GM12878 (cell line): ENCODE data around the gene CCDC78. TPM values are rescaled to one million over a fixed set of nuclear protein-coding genes. Genes with fewer than 3 reads are reported as not detected.

Source experiments
- ATAC-seq: fragments of 200-7000 bp; cut with Tn5 transposase; 3 replicates; pipeline ENCODE4 v1.9.1; 2020; ENCODE audit warnings: mild to moderate bottlenecking, moderate library complexity
- BruUV-seq: library from RNA; stranded (reverse); fragments of 400-500 nt; replicated peaks from 2 replicates; lab custom pipeline; 2021; lab: Mats Ljungman, UMichigan
- CTCF ChIA-PET: fragments of 300-600 bp; sonication (Branson Sonifier 250); formaldehyde crosslinking; extraction: SDS; loops from one replicate; lab custom pipeline; 2021; ENCODE audit warnings: inconsistent platforms; lab: Yijun Ruan, JAX
- POLR2A ChIA-PET: fragments of 350-600 bp; formaldehyde crosslinking; extraction: SDS; loops from one replicate; lab custom pipeline; 2021; ENCODE audit warnings: inconsistent platforms; lab: Charles Lee
- RAD21 ChIA-PET: fragments of 300-600 bp; sonication (Branson Sonifier 250); formaldehyde crosslinking; loops from one replicate; lab custom pipeline; 2023; ENCODE audit warnings: antibody characterized with exemption; ENCODE audit not compliant: unreplicated experiment; lab: Charles Lee
- SMC1A ChIA-PET: fragments of 300-600 bp; sonication (Branson Sonifier 250); formaldehyde crosslinking; loops from one replicate; lab custom pipeline; 2023; ENCODE audit not compliant: unreplicated experiment, uncharacterized antibody; lab: Charles Lee
- DNase-seq: peaks from one replicate; pipeline ENCODE4 v3.0.0-alpha.2; 2011; ENCODE audit warnings: low read depth, low spot score
- FAIRE-seq: peaks from 3 replicates; lab custom pipeline; 2011; peaks lifted over from hg19 to GRCh38; lab: Jason Lieb, UNC
- H2AFZ ChIP-seq: 2 replicates; pipeline ENCODE4 v1.6.0; 2011; ENCODE audit warnings: low read depth, low read length, control low read depth; ENCODE audit not compliant: control insufficient read depth
- H3K27ac ChIP-seq: 2 replicates; pipeline ENCODE4 v1.5.1; 2011; ENCODE audit warnings: control low read depth; ENCODE audit not compliant: control insufficient read depth, insufficient read depth
- H3K27me3 ChIP-seq, 2 experiments: replicated peaks in 1 of 2; 2 replicates each; pipeline versions ENCODE4 v1.6.0 to v1.6.1; 2011; ENCODE audit warnings: low read length in 1 of 2; ENCODE audit not compliant: control insufficient read depth in 2 of 2, insufficient read depth in 2 of 2
- H3K36me3 ChIP-seq, 2 experiments: 2 replicates each; pipeline ENCODE4 v1.5.1; 2011; ENCODE audit warnings: low read length in 1 of 2; ENCODE audit not compliant: control insufficient read depth in 2 of 2, insufficient read depth in 2 of 2
- H3K4me1 ChIP-seq: 2 replicates; pipeline ENCODE4 v1.6.1; 2011; ENCODE audit warnings: mild to moderate bottlenecking, low read length, moderate library complexity, mixed read lengths; ENCODE audit not compliant: control insufficient read depth, insufficient read depth
- H3K4me2 ChIP-seq: 2 replicates; pipeline ENCODE4 v1.6.0; 2011; ENCODE audit warnings: control low read depth; ENCODE audit not compliant: control insufficient read depth, insufficient read depth
- H3K4me3 ChIP-seq: fragments of 200-600 bp; sonication (generic); 2 replicates; pipeline ENCODE4 v1.5.1; 2016
- H3K79me2 ChIP-seq: 2 replicates; pipeline ENCODE4 v1.6.0; 2011; ENCODE audit warnings: low read length; ENCODE audit not compliant: control insufficient read depth, insufficient read depth
- H3K9ac ChIP-seq: 2 replicates; pipeline ENCODE4 v1.8.0; 2011; ENCODE audit warnings: low read length, control low read depth, mixed read lengths; ENCODE audit not compliant: control insufficient read depth, insufficient read depth
- H3K9me3 ChIP-seq: replicated peaks from 3 replicates; pipeline ENCODE4 v1.5.1; 2011; ENCODE audit warnings: mild to moderate bottlenecking, low read length; ENCODE audit not compliant: control insufficient read depth, insufficient read depth
- H4K20me1 ChIP-seq: 2 replicates; pipeline ENCODE4 v1.6.0; 2011; ENCODE audit not compliant: control insufficient read depth, insufficient read depth
- BRCA1 ChIP-seq: IDR thresholded peaks from 2 replicates; pipeline ENCODE4 v1.6.1; 2011; ENCODE audit warnings: low read depth, low read length, improper control_type of control experiment
- HDGF ChIP-seq: fragments of 450-650 bp; IDR thresholded peaks from 2 replicates; pipeline ENCODE4 v1.6.1; 2016; ENCODE audit warnings: antibody characterized with exemption
- NFYB ChIP-seq: IDR thresholded peaks from 2 replicates; pipeline ENCODE4 v1.6.1; 2011; ENCODE audit warnings: low read depth, mild to moderate bottlenecking, low read length, improper control_type of control experiment, moderate library complexity; ENCODE audit not compliant: insufficient read depth
- SMARCA5 ChIP-seq: fragments of 450-650 bp; IDR thresholded peaks from 2 replicates; pipeline ENCODE4 v1.6.1; 2017; ENCODE audit warnings: mild to moderate bottlenecking
- TBL1XR1 ChIP-seq: IDR thresholded peaks from 2 replicates; pipeline ENCODE4 v1.6.1; 2012; ENCODE audit warnings: low read depth, low read length, improper control_type of control experiment
- ZNF207 ChIP-seq: fragments of 450-650 bp; IDR thresholded peaks from 2 replicates; pipeline ENCODE4 v1.6.1; 2014; ENCODE audit warnings: antibody characterized with exemption, mild to moderate bottlenecking, borderline replicate concordance
- WGBS: methylation state at CpG from one replicate; pipeline ENCODE4 v1.1.6; 2016; ENCODE audit warnings: low lambda C conversion rate; ENCODE audit not compliant: insufficient replicate concordance, insufficient coverage; ENCODE audit errors: missing lambda C conversion rate; 5-methylcytosine and 5-hydroxymethylcytosine counted together
- in situ Hi-C: fragments of 300-500 bp; cut with MboI; formaldehyde crosslinking; loops from 9 replicates; pipeline ENCODE4 v1.14.3; 2018; ENCODE audit warnings: mixed read lengths
- intact Hi-C: fragments of 100-400 bp; cut with micrococcal nuclease; formaldehyde crosslinking; loops from one replicate; pipeline ENCODE4 v1.14.2; 2022; ENCODE audit not compliant: unreplicated experiment
- polyA plus RNA-seq, 11 experiments: library from polyadenylated mRNA; depleted of rRNA in 4 of 11; unstranded in 6 of 11; stranded (reverse) in 5 of 11; fragments of >200 nt; fragmentation: Nextera tagmentation in 4 of 11; fragmentation: Illumina TruSeq in 1 of 11; extraction: Ambion mirVana in 4 of 11; extraction: Trizol in 1 of 11; gene quantifications; 1 replicate in 1 of 11; 2 replicates in 10 of 11; pipeline versions ENCODE4 v1.2.1 to v1.2.3, GENCODE V29; 2011 to 2016; ENCODE audit warnings: inconsistent platforms in 2 of 11, missing spikeins in 2 of 11, low read depth in 1 of 11
- total RNA-seq, 4 experiments: library from RNA; depleted of rRNA in 3 of 4; stranded (reverse); fragments of >200 nt in 3 of 4; fragmentation: Illumina TruSeq in 1 of 4; extraction: Trizol in 1 of 4; gene quantifications; 2 replicates each; pipeline versions ENCODE4 v1.2.1 to v1.2.3, GENCODE V29; 2013 to 2021
- TF ChIP-seq, protein P1 (sequence below), 3 experiments: IDR thresholded peaks in 2 of 3; conservative IDR thresholded peaks in 1 of 3; 2 replicates each; pipeline ENCODE4 v1.5.1; 2011; ENCODE audit warnings: low read depth in 3 of 3, low read length in 3 of 3, mild to moderate bottlenecking in 3 of 3, control low read depth in 2 of 3, moderate library complexity in 2 of 3, inconsistent platforms in 1 of 3, mixed read lengths in 1 of 3; ENCODE audit not compliant: control insufficient read depth in 2 of 3, insufficient read depth in 1 of 3; ENCODE audit errors: extremely low read depth in 1 of 3
- TF ChIP-seq, protein P2 (sequence below): fragments of 150-350 bp; IDR thresholded peaks from 2 replicates; pipeline ENCODE4 v1.6.1; 2014; ENCODE audit warnings: mild to moderate bottlenecking, low read depth, low read length

Gene CCDC78
- total and polyA plus RNA-seq, 10 of the 15 experiments (the other 5 are each of a cell fraction or from before 2014, with no cell fraction given) = 0.10 to 26.2 (median 5.4) TPM

DNA sequence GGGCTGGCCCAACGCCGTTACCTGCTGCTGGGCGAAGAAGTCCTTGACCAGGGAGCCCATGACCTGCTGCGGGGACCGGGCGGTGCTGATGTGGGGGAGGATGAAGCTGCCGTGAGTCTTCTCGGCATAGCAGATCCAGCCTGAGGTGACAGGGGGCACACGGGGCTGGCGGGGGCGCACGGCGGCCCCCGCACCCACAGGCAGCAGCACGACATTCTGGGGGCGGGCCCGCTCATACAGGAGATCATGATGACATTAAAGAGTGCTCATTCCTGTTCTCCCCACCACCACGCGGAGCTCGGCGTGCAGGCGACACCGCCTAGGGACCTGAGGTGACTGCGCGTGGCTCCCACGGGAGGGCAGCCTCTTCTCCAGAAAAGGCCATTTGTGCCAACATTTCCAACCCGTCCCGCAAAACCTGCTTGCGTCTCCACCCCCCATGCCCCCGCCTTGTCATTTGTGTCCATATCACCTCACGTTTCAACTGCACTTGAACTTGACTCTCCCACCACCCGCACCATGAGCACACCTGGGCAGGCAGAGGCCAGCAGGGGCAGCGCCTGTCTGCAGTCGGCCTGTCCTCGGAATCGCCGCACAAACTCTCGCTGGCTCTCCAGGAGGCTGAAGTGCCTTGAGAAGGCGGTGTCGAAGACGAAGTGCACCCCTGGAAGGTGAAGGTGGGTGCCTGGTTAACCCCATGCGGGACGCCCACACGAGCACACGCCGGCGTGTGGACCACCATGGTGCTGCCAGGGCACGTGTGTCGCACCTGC is 8.2 kb upstream of the CCDC78 start:
- Histone ChIP-seq H3K4me1 (peaks cover 35% of the 10 kb centered on the region), H3K4me3 (no peak overlapping the region), H3K9me3 (no peaks in the 10 kb centered on the region), H3K9ac (no peak overlapping the region), H2AFZ (no peak overlapping the region), H3K27ac (no peak overlapping the region), H3K36me3 (peaks cover 7 to 9% of the 10 kb centered on the region in 2 experiments; a peak in 3 of 4 replicates), H4K20me1 (no peaks in the 10 kb centered on the region), H3K79me2 (peaks cover 3% of the 10 kb centered on the region), H3K4me2 (no peak overlapping the region), H3K27me3 (no peaks in the 10 kb centered on the region)
- in situ Hi-C loops (no loop called here), intact Hi-C loops (no loop called here)
- FAIRE-seq = no peak
- no peak for ATAC-seq
- TF ChIP-seq BRCA1 = no peak
- WGBS = 93% methylated on average over 42 of the region's 49 CpGs
- ChIA-PET SMC1A (interaction anchor here (1.5 kb wide), 1 partner anchor 22 kb away, joined by 3 read pairs; no protein-coding TSS in a partner anchor), CTCF (no interaction called here), RAD21 (no interaction called here), POLR2A (interaction anchor here (7.3 kb wide), 1 partner anchor 7 kb away, joined by 60 read pairs; the partner anchor contains the start of genes CCDC78 and HAGHL)
- DNase-seq = no peak
- BruUV-seq = no TSS peak

DNA sequence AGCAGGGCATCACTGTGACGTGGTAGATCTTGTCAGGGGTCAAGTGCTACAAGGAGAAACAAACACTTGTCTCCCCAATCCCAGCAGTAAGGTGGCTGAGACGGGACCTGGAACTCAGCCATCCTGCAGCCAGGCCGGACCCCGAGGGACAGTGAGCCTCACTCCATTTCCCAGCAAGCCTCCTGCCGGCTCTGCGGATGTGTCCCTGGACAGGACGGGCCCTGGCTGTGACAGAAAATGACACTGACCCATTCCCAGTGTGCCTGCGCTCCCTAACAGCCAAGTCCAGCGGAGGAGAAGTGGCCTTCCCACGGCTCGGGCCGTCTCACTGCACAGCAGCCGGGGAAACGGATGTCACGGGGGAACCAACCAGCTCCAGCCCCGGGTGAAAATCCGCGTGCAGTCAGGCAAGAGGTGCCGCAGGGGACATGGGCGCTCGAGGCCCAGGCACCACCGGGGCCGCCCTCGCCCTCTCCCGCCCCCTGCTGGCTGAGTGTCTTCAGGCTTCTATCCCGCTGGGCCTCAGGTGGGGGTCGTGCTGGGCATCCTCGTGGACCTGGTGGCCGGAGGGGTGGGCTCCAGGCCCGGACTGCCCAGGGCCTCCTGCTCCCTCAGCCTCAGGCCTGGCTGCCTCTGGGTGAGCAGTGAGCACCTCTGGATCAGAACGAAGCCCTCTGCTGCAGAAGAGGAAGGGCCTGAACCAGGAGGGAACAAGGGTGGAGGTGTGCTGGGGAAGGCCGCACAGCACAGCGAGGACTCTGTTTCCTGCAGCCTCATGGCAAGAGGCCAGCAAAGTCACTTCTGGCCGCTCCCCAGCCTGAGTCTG is 7.4 kb upstream of the CCDC78 start:
- CTCF ChIA-PET = interaction anchor here (1.3 kb wide), 1 partner anchor 13 kb away, joined by 4 read pairs; the partner anchor contains the start of gene ANTKMT
- Histone ChIP-seq H3K4me2 (no peak overlapping the region), H3K79me2 (peaks cover 2% of the 10 kb centered on the region), H3K27ac (no peak overlapping the region), H3K4me3 (no peak overlapping the region), H4K20me1 (no peaks in the 10 kb centered on the region), H3K27me3 (no peaks in the 10 kb centered on the region), H3K9me3 (no peaks in the 10 kb centered on the region), H3K4me1 (peaks cover 35% of the 10 kb centered on the region), H3K9ac (no peak overlapping the region), H3K36me3 (peaks cover 7 to 9% of the 10 kb centered on the region in 2 experiments; a peak in 3 of 4 replicates), H2AFZ (no peak overlapping the region)
- SMC1A ChIA-PET = interaction anchor here (1.5 kb wide), 1 partner anchor 21 kb away, joined by 3 read pairs; no protein-coding TSS in a partner anchor
- RAD21 ChIA-PET = no interaction called here
- DNase-seq (no peak), FAIRE-seq (no peak), ATAC-seq (peak; percentile 19; the same call in 1 of the 3 replicates)
- intact Hi-C loops = no loop called here
- WGBS = 93% methylated on average over 34 of the region's 34 CpGs
- BruUV-seq = no TSS peak
- in situ Hi-C loops = no loop called here
- POLR2A ChIA-PET = no interaction called here
- TF ChIP-seq, protein P1, sequence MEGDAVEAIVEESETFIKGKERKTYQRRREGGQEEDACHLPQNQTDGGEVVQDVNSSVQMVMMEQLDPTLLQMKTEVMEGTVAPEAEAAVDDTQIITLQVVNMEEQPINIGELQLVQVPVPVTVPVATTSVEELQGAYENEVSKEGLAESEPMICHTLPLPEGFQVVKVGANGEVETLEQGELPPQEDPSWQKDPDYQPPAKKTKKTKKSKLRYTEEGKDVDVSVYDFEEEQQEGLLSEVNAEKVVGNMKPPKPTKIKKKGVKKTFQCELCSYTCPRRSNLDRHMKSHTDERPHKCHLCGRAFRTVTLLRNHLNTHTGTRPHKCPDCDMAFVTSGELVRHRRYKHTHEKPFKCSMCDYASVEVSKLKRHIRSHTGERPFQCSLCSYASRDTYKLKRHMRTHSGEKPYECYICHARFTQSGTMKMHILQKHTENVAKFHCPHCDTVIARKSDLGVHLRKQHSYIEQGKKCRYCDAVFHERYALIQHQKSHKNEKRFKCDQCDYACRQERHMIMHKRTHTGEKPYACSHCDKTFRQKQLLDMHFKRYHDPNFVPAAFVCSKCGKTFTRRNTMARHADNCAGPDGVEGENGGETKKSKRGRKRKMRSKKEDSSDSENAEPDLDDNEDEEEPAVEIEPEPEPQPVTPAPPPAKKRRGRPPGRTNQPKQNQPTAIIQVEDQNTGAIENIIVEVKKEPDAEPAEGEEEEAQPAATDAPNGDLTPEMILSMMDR (IDR thresholded peaks at IDR 0.05 in 2 of 3, conservative IDR thresholded peaks at IDR 0.05 in 1 of 3; ENCODE audit: control insufficient read depth in 2 of 3, extremely low read depth in 1 of 3, insufficient read depth in 1 of 3, low read depth in 3 of 3, low read length in 3 of 3) = peak; percentile 26 to 63 (median 30); a peak in 4 of 6 replicates
- no peak for TF ChIP-seq NFYB
- no peak for TF ChIP-seq SMARCA5
- no peak for TF ChIP-seq ZNF207
- TF ChIP-seq, protein P2, sequence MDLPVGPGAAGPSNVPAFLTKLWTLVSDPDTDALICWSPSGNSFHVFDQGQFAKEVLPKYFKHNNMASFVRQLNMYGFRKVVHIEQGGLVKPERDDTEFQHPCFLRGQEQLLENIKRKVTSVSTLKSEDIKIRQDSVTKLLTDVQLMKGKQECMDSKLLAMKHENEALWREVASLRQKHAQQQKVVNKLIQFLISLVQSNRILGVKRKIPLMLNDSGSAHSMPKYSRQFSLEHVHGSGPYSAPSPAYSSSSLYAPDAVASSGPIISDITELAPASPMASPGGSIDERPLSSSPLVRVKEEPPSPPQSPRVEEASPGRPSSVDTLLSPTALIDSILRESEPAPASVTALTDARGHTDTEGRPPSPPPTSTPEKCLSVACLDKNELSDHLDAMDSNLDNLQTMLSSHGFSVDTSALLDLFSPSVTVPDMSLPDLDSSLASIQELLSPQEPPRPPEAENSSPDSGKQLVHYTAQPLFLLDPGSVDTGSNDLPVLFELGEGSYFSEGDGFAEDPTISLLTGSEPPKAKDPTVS = no peak
- no peak for TF ChIP-seq TBL1XR1
- no peak for TF ChIP-seq HDGF
